Fibroblast of skin of right quadriceps (primary cell): ENCODE data around the gene BSDC1.
"Not testable (repeated sequence)": the region's sequence is repeated elsewhere in the genome, so short reads cannot be mapped to it uniquely, and the experiment has no call there.

ENCODE experiments used
- DNase-seq: peaks from one replicate; pipeline ENCODE4 v3.0.0-alpha.2; 2013

The BSDC1 gene, protein sequence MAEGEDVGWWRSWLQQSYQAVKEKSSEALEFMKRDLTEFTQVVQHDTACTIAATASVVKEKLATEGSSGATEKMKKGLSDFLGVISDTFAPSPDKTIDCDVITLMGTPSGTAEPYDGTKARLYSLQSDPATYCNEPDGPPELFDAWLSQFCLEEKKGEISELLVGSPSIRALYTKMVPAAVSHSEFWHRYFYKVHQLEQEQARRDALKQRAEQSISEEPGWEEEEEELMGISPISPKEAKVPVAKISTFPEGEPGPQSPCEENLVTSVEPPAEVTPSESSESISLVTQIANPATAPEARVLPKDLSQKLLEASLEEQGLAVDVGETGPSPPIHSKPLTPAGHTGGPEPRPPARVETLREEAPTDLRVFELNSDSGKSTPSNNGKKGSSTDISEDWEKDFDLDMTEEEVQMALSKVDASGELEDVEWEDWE

DNA sequence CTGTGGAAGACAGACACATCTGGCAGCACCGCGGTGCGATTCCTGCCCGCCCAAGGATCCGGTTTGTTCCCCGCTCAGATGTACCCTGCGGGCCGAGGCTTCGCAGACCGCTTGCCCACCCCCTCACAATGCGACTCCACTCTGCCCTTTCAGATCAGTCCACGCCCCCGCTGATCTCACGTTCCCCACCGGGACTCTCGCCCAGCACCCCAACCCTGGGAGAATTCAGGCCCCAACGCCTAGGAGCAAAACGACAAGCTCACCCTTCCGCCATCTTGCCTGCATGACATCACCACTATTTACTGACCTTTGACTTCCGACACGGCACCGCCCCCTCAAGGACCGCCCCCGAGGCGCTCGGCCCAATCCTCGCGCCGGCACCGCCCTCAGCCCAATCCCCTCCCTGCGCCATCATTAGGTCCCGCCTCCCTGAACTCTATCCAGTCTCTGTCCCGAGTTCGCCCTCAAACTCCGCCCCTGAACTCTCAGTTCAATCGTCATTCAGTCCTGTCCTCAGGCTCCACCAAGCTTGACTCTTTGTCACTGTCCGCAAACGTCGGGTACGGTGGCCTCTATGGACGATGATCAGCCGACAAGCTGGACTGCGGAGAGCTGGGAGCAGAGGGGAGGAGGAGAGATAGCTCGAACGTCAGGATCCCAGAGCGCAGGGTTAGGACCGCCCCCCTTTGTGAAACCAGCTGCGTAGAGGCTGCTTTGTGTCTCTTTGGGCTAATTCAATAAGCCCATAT lies at the start of gene BSDC1:
BSDC1 (minus strand) TSS at position 301 of the 749 bp plus-strand sequence; CDS start at position 274, 27 bp downstream.
- peak; percentile 97 for DNase-seq

DNA sequence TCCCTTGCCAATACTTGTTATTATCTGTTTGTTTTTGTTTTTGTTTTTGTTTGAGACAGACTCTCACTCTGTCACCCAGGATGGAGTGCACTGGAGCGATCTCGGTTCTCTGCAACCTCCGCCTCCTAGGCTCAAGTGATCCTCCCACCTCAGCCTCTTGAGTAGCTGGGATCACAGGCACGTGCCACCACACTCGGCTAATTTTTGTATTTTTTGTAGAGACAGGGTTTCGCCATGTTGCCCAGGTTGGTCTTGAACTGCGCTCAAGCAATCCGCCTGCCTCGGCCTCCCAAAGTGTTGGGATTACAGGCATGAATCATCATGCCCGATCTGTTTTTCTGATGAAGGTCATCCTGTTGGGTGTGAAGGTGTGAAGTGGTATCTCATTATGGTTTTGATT lies 47.2 kb upstream of the BSDC1 start:
- not testable (repeated sequence) for DNase-seq

DNA sequence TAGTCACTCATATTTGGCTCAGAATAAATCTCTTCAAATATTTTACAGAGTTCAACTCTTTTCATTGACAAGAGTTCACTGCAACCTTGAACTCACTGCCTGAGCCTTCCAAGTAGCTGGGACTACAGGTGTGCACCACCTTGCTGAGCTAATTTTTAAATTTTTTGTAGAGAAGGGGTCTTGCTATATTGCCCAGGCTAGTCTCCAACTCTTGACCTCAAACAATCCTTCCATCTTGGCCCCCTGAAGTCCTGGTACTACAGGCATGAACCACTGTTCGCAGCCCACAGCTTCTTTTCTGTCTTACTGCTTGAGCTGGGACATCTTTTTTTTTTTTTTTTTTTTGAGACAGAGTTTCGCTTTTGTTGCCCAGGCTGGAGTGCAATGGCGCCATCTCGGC lies 44.5 kb upstream of the BSDC1 start:
- DNase-seq, result not testable (repeated sequence)

DNA sequence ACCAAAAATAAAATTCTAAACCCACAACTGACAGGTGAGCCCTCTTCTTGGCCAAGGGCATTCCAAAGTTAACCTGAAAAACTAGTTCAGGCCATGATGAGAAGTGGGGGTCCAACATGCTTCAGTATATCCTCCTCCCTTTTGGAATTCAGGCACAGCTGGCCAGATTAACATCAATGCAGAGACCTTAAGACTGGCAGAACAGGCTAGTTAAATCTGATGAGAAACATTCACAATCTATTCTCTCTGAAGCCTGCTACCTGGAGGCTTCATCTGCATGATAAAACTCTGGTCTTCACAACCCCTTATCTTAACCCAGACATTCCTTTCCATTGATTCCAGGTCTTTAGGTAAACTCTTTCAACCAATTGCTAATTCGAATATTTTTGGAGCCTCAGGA lies 43.9 kb upstream of the BSDC1 start:
- no peak for DNase-seq

DNA sequence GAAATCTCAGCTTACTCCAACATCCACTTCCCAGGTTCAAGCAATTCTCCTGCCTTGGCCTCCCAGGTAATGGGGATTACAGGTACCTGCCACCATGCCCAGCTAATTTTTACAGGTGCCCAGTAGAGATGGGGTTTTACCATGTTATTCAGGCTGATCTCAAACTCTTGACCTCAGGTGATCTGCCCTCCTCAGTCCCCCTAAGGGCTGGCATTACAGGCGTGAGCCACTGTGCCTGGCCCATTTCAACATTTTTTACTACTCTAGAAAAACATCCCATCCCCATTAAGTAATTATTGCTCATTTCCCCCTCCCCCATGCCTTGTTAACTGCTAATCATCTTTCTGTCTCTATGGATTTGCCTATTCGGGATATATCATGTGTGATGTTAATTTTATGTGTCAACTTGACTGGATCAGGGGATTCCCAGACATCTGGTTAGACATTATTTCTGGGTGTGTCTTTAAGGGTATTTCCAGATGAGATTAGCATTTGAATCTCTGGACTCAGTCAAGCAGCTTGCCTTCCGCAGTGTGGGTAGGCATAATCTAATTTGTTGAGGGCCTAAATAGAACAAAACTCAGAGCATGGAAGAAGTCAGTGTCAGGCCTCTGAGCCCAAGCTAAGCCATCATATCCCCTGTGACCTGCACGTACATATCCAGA lies 37.6 kb upstream of the BSDC1 start:
- DNase-seq, result no peak

DNA sequence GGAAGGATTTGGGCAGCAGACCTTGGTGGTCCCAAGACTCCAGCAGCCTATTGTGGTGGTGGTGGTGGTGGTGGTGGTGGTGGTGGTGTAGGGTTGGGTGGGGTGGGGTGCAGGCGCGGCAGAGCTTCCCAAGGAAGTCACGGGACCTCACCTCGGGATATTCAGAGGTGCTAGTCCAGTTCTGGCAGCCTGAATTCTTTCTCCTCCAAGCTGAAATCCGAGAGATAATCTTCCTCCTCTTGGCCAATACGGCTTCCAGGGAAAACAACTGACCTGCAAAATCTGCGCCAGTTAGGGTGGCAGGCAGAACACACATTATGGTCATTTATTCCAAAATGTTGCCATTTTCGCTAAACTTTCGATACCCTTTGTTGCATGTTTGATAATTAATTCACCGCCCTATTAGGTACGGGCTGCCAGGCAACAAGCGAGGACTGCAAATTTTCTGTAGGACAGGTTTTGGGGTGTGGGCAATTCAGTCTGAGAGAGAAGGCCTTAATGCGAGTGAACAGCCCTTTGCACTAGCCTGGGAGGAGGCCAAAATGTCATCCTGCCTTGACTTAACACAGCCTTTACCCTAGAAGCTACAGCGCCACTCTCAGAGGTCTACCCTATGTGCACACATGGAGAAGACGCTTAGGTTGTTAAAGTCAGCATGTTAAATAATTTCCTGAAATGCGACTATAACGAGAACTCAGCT lies 33.2 kb upstream of the BSDC1 start:
- DNase-seq, result no peak

DNA sequence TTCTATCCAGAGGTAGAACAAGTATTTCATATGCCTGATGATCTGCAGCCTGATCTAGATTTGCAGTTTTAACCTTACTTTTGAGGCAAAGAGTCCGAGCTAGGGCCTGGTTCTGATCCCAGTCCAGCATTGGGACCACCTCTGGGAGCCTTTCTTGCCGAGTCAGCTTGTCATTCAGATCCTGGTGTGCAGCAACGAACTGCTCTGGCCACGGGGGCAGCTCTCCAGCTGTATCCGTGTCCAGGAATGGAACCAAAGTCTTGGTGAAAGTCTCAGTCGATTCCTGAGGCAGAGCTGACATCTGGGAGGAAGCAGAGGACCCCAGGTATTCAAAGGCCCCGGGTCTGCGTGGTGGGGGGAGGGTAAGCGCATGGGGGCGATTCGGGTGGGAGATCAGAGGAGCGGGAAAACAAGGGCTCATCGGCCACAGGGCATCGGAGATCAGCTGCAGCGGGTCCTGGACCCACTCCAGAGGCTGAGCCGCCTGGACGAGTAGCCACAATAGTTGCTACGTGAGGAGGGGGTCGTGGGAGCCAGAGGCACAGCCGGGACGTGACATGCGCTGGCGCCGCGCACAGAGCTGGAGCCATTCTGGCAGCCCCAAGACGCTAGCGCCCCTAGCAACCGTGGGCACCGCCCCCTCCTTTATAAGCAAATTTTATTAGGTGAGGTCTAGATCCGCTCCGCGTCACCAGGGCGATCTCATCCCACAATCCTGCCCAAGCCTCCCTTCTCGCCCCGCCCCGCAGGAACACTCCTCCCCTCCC lies 32.4 kb upstream of the BSDC1 start:
- DNase-seq, result no peak

DNA sequence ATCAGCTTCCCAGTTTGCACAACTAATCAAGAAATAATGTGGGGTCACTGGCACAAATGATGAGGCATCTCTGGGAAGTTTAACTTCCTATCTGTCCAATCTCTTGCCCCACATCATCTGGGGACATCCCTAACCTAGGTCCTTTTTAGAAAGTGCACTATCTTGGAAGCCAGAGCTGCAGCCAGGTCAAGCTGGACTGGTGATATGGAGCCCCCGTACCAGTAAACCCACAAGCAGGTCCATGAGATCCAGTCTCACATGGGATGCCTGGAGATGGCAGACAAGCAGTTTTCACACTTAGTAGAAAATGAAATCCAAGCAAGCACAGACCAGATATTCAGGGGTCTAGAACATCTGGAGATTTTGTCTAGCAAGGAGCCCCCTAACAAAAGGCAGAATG lies 27.5 kb upstream of the BSDC1 start:
- no peak for DNase-seq

DNA sequence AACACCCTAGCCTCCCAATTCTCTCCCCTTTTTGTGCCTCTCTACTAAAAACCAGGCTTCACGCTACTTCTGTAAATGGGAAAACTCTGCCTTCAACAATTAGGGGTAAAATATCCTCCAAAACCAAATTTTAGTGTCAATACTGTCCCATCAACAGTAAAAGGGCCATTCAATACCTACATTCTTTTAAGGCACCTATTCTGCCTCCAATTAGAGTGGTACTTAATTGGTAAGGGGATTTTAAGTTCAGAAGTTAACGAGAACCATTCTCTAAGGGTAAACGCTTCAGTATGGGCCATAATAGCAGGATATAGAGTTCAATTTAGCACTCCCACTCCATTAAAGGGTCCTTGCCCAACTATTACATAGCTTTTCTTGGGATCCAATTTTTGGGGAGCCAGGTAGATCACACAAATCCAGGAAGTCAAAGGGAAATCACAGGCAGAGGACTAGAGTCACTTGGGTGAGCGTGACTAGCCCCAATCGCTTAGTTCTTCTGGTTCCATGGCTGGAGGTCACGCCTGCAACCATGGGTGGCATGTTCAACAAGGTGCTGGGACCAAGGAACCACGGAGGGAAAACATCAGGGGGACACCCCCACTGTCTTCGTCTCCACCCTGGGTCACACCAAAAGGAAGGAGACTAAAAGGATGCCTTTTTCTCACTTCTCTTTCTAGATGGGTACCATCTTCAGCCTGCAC lies 20.1 kb upstream of the BSDC1 start:
- DNase-seq, result no peak

DNA sequence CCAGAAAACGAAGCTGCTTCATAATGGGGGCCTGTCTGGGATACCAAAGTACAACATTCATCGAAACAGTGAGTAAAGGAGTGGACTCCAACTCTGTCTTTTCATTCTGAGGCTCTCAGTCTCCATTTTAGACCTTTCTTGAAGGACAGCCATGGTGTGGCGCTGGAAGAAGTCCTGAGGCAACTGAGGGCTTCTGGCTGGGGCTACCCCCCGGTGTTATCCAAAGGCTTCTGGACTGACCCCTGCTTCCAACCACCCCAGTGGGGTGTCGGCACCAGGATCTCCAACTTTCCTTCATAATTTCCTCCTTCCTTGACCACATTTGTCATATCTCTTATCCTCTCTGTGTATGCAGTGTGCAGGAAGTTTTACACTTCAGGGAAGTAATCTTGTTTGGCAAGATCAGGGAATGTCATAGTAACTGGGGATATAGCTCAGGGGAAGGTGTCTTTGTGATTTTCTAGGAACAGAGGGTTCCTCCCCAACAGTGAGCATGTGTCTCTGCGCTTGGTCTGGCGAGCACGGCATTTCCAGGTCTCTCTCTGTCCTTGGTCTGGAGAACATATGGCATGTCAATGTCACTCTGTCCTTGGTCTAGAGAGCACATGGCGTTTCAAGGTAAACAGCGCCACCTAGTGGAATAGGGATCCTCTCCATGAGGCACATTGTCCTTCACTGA lies 19.4 kb upstream of the BSDC1 start:
- peak; percentile 49 for DNase-seq

DNA sequence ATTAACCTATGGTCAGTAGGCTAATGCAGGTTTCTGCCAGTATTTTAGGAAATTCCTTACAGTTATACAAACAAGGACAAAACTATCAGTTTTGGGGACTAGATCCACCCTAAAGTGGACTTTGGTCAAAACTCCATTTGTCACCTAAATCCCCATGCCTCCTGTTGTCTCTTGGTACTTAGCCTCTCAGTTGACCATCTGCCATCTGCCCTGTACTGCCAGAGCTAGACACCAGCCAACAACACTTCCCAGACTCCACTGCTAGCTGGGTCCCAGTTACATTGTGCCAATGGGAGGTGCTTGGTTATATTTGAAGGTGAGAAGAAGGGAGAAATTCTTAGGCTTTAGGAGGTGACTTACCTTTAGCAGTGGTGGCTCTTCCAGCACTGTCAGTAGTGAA lies 17.0 kb upstream of the BSDC1 start:
- DNase-seq, result no peak

DNA sequence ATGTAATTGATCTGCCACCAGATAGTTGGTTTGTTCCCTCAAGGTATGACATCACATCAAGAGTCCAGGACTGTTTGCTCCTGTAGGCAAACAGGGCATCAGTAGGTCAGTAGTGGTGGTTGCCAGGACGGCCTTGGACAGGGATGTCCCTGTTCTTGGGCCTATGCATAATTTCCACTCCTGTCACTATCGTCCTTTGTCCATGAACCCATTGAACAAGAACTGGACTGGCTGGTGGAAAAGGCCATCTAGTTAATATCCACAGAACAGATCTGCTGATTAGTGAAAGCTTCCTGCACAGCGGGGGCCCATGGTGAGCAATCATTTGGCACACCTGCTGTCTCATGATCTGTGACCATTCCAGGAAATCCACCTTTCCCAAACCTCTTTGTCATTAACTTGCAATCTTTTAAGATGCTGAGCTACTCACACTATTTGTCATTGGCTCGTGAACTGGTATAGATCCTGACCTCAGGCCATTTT lies 12.4 kb upstream of the BSDC1 start:
- no peak for DNase-seq

DNA sequence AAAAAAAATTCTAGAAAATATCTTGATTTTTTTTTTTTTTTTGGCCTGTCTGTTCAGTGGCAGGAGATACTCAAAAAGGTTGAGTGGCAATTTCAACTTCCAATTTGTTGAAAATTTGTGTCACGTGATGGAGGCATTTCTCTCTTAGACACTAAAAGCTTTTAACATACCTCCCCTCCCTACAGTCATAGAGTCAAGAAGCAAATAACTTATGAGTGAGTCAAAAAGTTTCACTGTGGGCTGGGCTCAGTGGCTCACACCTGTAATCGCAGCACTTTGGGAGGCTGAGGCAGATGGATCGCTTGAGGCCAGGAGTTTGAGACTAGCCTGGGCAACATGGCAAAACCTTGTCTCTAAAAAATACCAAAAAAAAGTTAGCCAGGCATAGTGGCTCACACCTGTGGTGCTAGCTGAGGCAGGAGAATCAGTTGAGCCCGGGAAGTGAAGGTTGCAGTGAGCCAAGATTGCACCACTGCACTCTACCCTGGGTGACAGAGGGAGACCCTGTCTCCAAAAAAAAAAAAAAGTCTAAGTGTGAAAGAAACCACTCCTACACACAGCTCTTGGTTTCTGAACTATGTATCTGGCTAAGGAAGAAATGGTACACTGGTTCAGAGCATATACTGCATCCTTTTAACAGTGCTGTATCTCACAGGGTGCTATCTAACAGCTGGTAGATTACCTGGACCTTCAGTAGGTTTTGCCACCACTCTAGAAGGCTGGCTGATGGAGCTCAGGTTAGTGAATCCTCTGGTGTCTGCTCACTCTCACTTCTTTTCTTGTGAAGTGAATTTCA lies 11.6 kb upstream of the BSDC1 start:
- no peak for DNase-seq

DNA sequence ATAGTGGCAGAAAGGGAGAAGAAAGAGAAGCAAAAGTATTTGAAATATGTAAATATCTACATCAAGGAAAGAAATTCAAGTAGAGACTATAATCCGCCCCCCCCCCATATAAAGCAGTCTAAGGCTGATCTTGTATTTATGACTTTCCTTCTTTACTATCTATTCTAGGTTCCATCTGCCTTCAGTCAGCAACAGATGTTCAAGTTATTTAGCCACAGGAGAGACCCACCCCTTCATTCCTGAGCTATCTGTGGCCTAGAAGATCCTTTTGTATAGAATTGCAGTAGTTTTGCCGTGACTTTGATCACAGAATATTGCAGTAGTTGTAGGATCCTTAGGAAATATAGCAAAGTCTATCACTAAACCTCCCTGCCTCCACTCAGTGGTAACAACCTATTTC lies 10.7 kb upstream of the BSDC1 start:
- peak; percentile 50 for DNase-seq

DNA sequence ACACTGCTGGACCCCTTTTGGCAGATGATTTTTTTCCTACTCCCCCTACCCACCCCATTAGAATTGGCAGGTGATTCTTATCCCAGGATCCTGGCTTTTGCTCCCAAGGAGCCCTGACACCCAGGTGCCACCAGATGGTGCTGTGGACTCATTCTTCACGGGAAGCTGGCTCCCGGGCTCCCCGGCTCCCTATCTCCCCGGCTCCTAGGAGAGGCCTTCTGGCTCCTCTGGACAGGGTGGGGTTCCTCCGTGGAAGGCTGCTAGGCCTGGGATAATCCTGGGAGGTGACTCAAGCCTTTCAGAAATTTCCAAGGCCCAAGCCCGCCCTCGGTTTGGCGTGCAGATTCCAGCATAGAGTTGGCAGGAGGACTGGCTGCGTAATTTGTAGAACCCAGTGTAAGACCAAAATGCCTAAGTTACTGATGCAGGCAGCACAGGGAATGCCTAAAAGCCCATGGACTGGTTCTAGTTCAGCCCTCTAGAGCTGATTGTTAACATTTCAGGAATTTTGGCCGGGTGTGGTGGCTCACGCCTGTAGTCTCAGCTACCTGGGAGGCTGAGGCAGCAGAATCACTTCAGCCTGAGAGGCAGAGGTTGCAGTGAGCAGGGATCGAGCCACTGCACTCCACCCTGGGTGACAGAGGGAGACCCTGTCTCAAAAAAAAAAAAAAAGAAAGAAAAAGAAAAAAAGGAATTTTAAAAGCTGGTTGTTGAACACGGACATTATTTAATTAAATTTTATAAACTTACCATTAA lies 6.8 kb upstream of the BSDC1 start:
- DNase-seq, result peak; percentile 84

DNA sequence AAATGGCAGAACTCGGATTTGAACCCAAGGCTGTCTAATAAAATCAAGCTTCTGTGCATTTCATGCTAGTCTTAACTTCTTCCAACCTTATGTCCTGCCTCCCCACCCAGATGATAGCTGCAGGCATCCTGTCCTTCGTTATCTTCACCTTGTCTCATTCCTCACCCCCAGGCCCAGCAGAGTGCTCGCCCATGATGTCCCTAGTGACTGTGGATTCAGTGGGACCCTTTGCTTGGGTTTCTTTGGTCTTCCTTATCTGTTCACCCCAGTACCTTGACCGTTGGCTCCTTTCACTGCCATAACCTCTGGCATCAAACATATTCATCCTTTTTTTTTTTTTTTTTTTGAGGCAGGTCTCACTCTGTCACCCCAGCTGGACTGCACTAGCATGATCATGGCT lies 5.6 kb upstream of the BSDC1 start:
- DNase-seq, result no peak

DNA sequence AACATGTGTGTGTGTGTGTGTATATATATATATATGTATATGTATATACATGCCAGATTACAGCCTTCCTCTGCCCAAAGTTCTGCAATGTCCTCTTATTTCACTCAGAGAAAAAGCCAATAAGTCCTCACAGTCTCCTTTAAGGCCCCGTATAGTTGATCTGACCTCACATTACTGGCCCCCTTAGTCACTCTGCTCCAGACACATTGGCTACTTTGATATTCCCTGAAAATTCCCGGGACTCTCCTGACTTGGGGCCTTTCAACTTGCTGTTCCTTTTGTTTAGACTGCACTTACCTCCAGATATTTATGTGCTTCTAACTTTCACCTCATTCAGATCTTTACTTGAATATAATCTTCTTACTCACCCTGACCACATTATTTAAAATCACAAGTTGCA lies 4.2 kb upstream of the BSDC1 start:
- peak; percentile 10 for DNase-seq

DNA sequence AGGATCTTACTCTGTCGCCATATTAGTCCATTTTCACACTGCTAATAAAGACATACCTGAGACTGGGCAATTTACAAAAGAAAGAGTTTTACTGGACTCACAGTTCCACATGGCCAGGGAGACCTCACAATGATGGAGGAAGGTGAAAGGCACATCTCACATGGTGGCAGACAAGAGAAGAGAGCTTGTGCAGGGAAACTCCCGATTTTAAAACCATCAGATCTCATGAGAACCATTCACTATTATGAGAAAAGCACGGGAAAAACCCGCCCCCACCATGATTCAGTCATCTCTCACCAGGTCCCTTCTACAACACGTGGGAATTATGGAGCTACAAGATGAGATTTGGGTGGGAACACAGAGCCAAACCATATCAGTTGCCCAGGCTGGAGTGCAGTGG lies 2.3 kb upstream of the BSDC1 start:
- not testable (repeated sequence) for DNase-seq

DNA sequence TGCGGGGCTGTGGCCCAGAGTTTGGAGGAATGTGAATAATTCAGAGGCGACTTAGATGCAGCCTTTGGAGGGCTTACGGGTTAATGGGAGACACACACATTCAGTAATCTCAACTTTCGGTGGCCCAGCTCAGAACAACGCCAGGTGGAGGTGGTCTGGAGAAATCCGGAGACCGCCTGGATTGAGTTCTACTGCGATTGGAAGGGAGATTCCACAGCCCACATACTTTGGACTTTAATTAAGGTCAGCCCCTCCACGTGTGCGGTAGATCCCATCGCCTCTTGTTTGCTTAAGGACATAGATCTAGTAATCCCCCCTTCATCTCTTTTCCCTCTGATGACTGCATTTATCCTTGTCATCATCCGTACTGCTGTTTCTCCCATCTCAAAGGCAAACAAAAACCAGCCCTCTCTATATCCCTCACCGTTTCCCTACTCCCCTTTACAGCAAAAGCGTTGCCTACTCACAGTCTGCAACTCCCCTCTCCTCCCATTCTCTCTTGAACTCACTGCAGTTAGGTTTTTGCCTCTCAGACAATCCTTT lies 720 bp upstream of the BSDC1 start:
- no peak for DNase-seq
